HepG2 (cell line): ENCODE data around the gene EGFLAM. TPM values are rescaled to one million over a fixed set of nuclear protein-coding genes. Genes with fewer than 3 reads are reported as not detected.

Experiments used
- ARNT2 ChIP-seq: sonication (generic); formaldehyde crosslinking; IDR thresholded peaks from 2 replicates; pipeline ENCODE4 v1.8.0; 2022; ENCODE audit warnings: mild to moderate bottlenecking, low read depth, missing genetic modification reagents, moderate library complexity
- DMAP1 ChIP-seq: IDR thresholded peaks from 2 replicates; pipeline ENCODE4 v1.6.1; 2016
- FOXA3 ChIP-seq: IDR thresholded peaks from 2 replicates; pipeline ENCODE4 v1.6.1; 2016; ENCODE audit warnings: missing genetic modification reagents, missing compliant biosample characterization
- GATAD1 ChIP-seq: IDR thresholded peaks from 2 replicates; pipeline ENCODE4 v1.6.1; 2016; ENCODE audit warnings: missing genetic modification reagents, missing compliant biosample characterization
- HDAC1 ChIP-seq: sonication (generic); formaldehyde crosslinking; IDR thresholded peaks from 2 replicates; pipeline ENCODE4 v1.5.1; 2020; ENCODE audit warnings: mild to moderate bottlenecking, missing genetic modification reagents
- HDAC2 ChIP-seq: sonication (generic); formaldehyde crosslinking; IDR thresholded peaks from 2 replicates; pipeline ENCODE4 v1.4.0; 2020; ENCODE audit warnings: missing genetic modification reagents
- HNF4G ChIP-seq, 2 experiments: sonication (generic) in 1 of 2; formaldehyde crosslinking in 1 of 2; IDR thresholded peaks; 2 replicates each; pipeline versions ENCODE4 v1.4.0 to v1.6.1; 2011 to 2020; ENCODE audit warnings: borderline replicate concordance in 2 of 2, low read depth in 2 of 2, mild to moderate bottlenecking in 2 of 2, low read length in 1 of 2, missing genetic modification reagents in 1 of 2, moderate library complexity in 1 of 2
- HOXA7 ChIP-seq: sonication (generic); formaldehyde crosslinking; IDR thresholded peaks from 2 replicates; pipeline ENCODE4 v1.8.1; 2022; ENCODE audit warnings: mild to moderate bottlenecking, missing genetic modification reagents, moderate library complexity
- KLF16 ChIP-seq, 2 experiments: sonication (generic) in 1 of 2; formaldehyde crosslinking in 1 of 2; IDR thresholded peaks; 2 replicates each; pipeline versions ENCODE4 v1.6.1 to v1.8.0; 2016 to 2023; ENCODE audit warnings: missing genetic modification reagents in 2 of 2, missing compliant biosample characterization in 1 of 2
- MIER2 ChIP-seq: IDR thresholded peaks from 2 replicates; pipeline ENCODE4 v1.6.1; 2016; ENCODE audit warnings: missing biosample characterization, missing genetic modification reagents
- SALL1 ChIP-seq: sonication (generic); formaldehyde crosslinking; IDR thresholded peaks from 2 replicates; pipeline ENCODE4 v1.8.0; 2022; ENCODE audit warnings: mild to moderate bottlenecking, missing genetic modification reagents
- SOX6 ChIP-seq, 2 experiments: fragments of 450-650 bp in 1 of 2; sonication (generic) in 1 of 2; formaldehyde crosslinking in 1 of 2; IDR thresholded peaks; 2 replicates each; pipeline versions ENCODE4 v1.4.0 to v1.6.1; 2017 to 2020; ENCODE audit warnings: antibody characterized with exemption in 1 of 2, mild to moderate bottlenecking in 1 of 2, missing genetic modification reagents in 1 of 2
- TEAD3 ChIP-seq: optimal IDR thresholded peaks from 2 replicates; pipeline ENCODE3; 2016; ENCODE audit warnings: borderline replicate concordance
- THAP11 ChIP-seq: IDR thresholded peaks from 2 replicates; pipeline ENCODE4 v1.6.1; 2016; ENCODE audit warnings: missing biosample characterization, missing genetic modification reagents
- ZMYM4 ChIP-seq: sonication (generic); formaldehyde crosslinking; IDR thresholded peaks from 2 replicates; pipeline ENCODE4 v1.8.1; 2023; ENCODE audit warnings: mild to moderate bottlenecking, missing genetic modification reagents
- ZNF543 ChIP-seq: sonication (generic); formaldehyde crosslinking; IDR thresholded peaks from 2 replicates; pipeline ENCODE4 v1.4.0; 2020; ENCODE audit warnings: mild to moderate bottlenecking, missing genetic modification reagents
- ZNF546 ChIP-seq: sonication (generic); formaldehyde crosslinking; conservative IDR thresholded peaks from 2 replicates; pipeline ENCODE4 v1.8.1; 2023; ENCODE audit warnings: mild to moderate bottlenecking, missing genetic modification reagents
- ZNF619 ChIP-seq: sonication (generic); formaldehyde crosslinking; IDR thresholded peaks from 2 replicates; pipeline ENCODE4 v1.4.0; 2020; ENCODE audit warnings: mild to moderate bottlenecking, missing genetic modification reagents
- polyA plus RNA-seq, 8 experiments: library from polyadenylated mRNA; depleted of rRNA in 3 of 8; stranded (reverse) in 7 of 8; unstranded in 1 of 8; fragments of >200 nt; fragmentation: Illumina TruSeq in 4 of 8; extraction: Trizol in 4 of 8; gene quantifications; 2 replicates each; pipeline versions ENCODE4 v1.2.1 to v1.2.3, GENCODE V29; 2011 to 2016; ENCODE audit warnings: low read depth in 4 of 8, missing spikeins in 1 of 8, mixed read lengths in 1 of 8; ENCODE audit not compliant: insufficient read depth in 1 of 8
- total RNA-seq, 5 experiments: library from RNA; depleted of rRNA; stranded (reverse); fragments of >200 nt; fragmentation: Illumina TruSeq; extraction: Trizol; gene quantifications; 2 replicates each; pipeline ENCODE4 v1.2.3, GENCODE V29; 2016; ENCODE audit warnings: low read depth in 1 of 5
- TF ChIP-seq, protein P1 (sequence below): sonication (generic); formaldehyde crosslinking; IDR thresholded peaks from 2 replicates; pipeline ENCODE4 v1.5.0; 2020; ENCODE audit warnings: mild to moderate bottlenecking, missing genetic modification reagents
- TF ChIP-seq, protein P2 (sequence below): IDR thresholded peaks from 2 replicates; pipeline ENCODE4 v1.6.1; 2016; ENCODE audit warnings: low read depth, borderline replicate concordance
- TF ChIP-seq, protein P3 (sequence below): sonication (generic); formaldehyde crosslinking; IDR thresholded peaks from 2 replicates; pipeline ENCODE4 v1.8.0; 2022; ENCODE audit warnings: mild to moderate bottlenecking, missing genetic modification reagents; ENCODE audit not compliant: insufficient replicate concordance
- TF ChIP-seq, protein P4 (sequence below): sonication (generic); formaldehyde crosslinking; IDR thresholded peaks from 2 replicates; pipeline ENCODE4 v1.4.0; 2020; ENCODE audit warnings: missing genetic modification reagents
- TF ChIP-seq, protein P5 (sequence below): sonication (generic); formaldehyde crosslinking; IDR thresholded peaks from 2 replicates; pipeline ENCODE4 v1.5.0; 2020; ENCODE audit warnings: mild to moderate bottlenecking, missing genetic modification reagents, borderline replicate concordance

EGFLAM gene
- total and polyA plus RNA-seq, 2 of the 13 experiments (the other 11 are each of a cell fraction or from before 2014, with no cell fraction given), result not detected

DNA sequence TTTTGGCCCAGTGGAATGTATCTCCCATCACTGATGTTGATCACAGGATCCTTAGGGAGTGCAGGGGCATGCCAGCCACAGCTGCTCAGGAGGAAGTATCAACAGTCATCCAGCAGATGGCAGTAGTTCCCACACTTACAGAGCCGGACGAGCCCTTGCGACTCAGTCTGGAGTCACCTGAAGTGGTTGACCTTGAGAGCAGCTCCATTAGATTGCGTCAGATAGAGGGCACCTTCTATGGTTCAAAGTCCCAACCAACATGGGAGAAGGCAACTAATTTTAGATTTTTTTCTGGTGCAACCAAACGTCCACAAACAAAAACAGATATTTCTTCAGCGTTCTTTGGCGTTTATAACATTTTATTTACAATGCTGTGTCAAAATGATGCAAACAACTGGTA is 124.5 kb downstream of the EGFLAM start (continued):
- TF ChIP-seq, protein P1, sequence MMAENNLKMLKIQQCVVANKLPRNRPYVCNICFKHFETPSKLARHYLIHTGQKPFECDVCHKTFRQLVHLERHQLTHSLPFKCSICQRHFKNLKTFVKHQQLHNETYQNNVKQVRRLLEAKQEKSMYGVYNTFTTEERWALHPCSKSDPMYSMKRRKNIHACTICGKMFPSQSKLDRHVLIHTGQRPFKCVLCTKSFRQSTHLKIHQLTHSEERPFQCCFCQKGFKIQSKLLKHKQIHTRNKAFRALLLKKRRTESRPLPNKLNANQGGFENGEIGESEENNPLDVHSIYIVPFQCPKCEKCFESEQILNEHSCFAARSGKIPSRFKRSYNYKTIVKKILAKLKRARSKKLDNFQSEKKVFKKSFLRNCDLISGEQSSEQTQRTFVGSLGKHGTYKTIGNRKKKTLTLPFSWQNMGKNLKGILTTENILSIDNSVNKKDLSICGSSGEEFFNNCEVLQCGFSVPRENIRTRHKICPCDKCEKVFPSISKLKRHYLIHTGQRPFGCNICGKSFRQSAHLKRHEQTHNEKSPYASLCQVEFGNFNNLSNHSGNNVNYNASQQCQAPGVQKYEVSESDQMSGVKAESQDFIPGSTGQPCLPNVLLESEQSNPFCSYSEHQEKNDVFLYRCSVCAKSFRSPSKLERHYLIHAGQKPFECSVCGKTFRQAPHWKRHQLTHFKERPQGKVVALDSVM (CRISPR knock-in tag), result no peak
- TF ChIP-seq MIER2 (CRISPR knock-in tag), result peak; percentile 60; the same call in 1 of the 2 replicates
- no peak for TF ChIP-seq ZNF619 (CRISPR knock-in tag)
- TF ChIP-seq, protein P2, sequence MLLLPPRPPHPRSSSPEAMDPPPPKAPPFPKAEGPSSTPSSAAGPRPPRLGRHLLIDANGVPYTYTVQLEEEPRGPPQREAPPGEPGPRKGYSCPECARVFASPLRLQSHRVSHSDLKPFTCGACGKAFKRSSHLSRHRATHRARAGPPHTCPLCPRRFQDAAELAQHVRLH (CRISPR knock-in tag), result peak; percentile 65; the same call in 1 of the 2 replicates
- TF ChIP-seq KLF16 (CRISPR knock-in tag; IDR thresholded peaks at IDR 0.05), result 0 out of 4 replicates have a peak, but pooled peaks of 1 of the 2 experiments have one; percentile 22
- peak; percentile 72 for TF ChIP-seq THAP11 (CRISPR knock-in tag)
- TF ChIP-seq, protein P3, sequence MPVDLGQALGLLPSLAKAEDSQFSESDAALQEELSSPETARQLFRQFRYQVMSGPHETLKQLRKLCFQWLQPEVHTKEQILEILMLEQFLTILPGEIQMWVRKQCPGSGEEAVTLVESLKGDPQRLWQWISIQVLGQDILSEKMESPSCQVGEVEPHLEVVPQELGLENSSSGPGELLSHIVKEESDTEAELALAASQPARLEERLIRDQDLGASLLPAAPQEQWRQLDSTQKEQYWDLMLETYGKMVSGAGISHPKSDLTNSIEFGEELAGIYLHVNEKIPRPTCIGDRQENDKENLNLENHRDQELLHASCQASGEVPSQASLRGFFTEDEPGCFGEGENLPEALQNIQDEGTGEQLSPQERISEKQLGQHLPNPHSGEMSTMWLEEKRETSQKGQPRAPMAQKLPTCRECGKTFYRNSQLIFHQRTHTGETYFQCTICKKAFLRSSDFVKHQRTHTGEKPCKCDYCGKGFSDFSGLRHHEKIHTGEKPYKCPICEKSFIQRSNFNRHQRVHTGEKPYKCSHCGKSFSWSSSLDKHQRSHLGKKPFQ (CRISPR knock-in tag), result no peak
- TF ChIP-seq ZMYM4 (CRISPR knock-in tag), result peak; percentile 96
- TF ChIP-seq HOXA7, result no peak
- peak; percentile 78 for TF ChIP-seq FOXA3
- no peak for TF ChIP-seq ZNF543 (CRISPR knock-in tag)
- TF ChIP-seq SOX6 (IDR thresholded peaks at IDR 0.05), result no peak
- TF ChIP-seq SOX6 (CRISPR knock-in tag; IDR thresholded peaks at IDR 0.05), result peak; percentile 67
- TF ChIP-seq SALL1 (CRISPR knock-in tag), result peak; percentile 88
- TF ChIP-seq HDAC2 (CRISPR knock-in tag), result peak; percentile 60; the same call in 1 of the 2 replicates
- 0 out of 2 replicates have a peak, but pooled peaks have one; percentile 37 for TF ChIP-seq GATAD1 (CRISPR knock-in tag)
- TF ChIP-seq DMAP1 (CRISPR knock-in tag), result no peak
- TF ChIP-seq, protein P4, sequence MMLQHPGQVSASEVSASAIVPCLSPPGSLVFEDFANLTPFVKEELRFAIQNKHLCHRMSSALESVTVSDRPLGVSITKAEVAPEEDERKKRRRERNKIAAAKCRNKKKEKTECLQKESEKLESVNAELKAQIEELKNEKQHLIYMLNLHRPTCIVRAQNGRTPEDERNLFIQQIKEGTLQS, result 0 out of 2 replicates have a peak, but pooled peaks have one; percentile 68
- peak; percentile 77; the same call in 1 of the 2 replicates for TF ChIP-seq HNF4G (IDR thresholded peaks at IDR 0.05; ENCODE audit: borderline replicate concordance, low read depth, low read length)
- peak; percentile 89 for TF ChIP-seq HNF4G (CRISPR knock-in tag; IDR thresholded peaks at IDR 0.05; ENCODE audit: borderline replicate concordance, low read depth)
- TF ChIP-seq TEAD3 (CRISPR knock-in tag), result peak; percentile 71
- TF ChIP-seq, protein P5, sequence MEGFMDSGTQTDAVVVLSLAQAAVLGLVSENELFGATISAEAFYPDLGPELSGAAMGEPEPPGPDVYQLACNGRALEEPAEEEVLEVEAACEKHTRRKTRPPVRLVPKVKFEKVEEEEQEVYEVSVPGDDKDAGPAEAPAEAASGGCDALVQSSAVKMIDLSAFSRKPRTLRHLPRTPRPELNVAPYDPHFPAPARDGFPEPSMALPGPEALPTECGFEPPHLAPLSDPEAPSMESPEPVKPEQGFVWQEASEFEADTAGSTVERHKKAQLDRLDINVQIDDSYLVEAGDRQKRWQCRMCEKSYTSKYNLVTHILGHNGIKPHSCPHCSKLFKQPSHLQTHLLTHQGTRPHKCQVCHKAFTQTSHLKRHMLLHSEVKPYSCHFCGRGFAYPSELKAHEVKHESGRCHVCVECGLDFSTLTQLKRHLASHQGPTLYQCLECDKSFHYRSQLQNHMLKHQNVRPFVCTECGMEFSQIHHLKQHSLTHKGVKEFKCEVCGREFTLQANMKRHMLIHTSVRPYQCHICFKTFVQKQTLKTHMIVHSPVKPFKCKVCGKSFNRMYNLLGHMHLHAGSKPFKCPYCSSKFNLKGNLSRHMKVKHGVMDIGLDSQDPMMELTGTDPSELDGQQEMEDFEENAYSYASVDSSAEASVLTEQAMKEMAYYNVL (CRISPR knock-in tag), result peak; percentile 44; the same call in 1 of the 2 replicates
- no peak for TF ChIP-seq ZNF546
- peak; percentile 42; the same call in 1 of the 2 replicates for TF ChIP-seq ARNT2
- TF ChIP-seq HDAC1, result peak; percentile 21; the same call in 1 of the 2 replicates
